HG02885 (cell line): ENCODE measurements around the gene SELENBP1.
"Not testable (repeated sequence)": the region's sequence is repeated elsewhere in the genome, so short reads cannot be mapped to it uniquely, and the experiment has no call there.

ENCODE experiments used
- ATAC-seq: cut with Tn5 transposase; IDR thresholded peaks from one replicate; pipeline ENCODE4 v1.9.1; 2021; ENCODE audit warnings: mild to moderate bottlenecking; ENCODE audit not compliant: unreplicated experiment, poor library complexity

SELENBP1 gene

DNA sequence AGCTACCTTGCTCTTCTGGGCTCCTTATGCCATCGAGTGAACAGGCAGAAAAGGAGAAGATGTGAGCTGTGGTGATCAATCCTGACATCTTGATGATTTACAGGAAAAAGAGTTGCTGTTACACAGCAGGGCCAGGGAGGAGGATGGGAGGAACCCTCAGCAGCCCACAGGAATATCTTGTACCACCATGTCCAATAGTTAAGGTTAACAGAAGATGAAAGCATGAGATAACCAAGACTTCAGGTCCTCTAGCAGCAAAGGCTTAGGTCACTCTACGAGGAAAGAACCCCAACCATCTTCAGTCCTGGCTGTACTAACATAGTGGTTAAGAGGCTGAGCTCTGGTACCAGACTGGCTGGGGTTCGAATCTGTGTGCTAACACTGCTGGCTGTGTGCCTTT is 12.1 kb upstream of the SELENBP1 start:
- no peak for ATAC-seq

DNA sequence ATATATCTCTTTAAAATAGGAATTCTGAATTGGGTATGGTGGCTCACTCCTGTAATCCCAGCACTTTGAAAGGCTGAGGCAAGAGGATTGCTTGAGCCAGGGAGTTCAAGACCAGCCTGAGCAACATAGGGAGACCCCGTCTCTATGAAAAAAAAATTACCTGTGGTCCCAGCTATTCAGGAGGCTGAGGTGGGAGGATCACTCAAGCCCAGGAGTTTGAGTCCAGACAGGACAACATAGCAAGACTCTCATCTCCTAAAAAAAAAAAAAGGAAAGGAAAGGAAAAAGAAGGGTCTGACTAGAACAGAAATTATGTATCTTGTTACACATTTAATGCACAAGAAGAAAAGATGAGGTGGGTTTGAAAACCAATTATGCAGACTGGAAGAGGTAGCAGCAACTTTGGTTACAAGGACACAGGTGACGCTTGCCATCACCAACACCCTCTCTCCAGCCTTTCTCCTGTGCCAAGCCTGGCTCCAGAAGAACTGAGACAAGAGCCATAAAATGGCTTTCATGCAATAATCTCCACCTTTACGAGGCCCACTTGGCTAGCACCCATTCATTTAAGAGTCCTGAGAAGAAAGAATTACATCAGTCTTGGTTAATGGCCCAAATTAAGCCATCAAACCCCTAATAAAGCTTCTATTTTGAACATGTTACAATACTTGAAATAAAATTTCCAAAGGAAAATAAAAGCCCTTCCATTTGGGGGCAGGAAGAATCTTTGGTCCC is 4.8 kb upstream of the SELENBP1 start:
- no peak for ATAC-seq

DNA sequence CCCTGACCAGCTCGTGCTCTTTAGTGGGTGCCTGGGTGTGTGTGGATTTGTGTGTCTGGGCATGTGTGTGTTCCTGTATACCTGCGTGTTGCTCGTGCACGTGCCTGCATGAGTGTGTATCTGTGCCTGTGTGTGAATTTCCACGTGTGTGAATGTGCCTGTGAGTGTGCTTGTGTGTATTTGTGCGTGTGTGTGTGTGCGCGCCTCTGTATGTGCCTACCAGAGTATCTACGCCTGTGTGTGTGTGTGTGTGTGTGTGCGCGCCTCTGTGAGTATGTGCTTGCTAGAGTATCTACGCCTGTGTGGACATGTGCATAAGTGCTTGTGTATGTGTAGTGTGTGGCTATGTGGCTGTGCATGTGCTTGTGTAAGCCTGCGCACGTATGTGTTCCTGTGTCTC is 691 bp upstream of the SELENBP1 start:
- no peak for ATAC-seq

DNA sequence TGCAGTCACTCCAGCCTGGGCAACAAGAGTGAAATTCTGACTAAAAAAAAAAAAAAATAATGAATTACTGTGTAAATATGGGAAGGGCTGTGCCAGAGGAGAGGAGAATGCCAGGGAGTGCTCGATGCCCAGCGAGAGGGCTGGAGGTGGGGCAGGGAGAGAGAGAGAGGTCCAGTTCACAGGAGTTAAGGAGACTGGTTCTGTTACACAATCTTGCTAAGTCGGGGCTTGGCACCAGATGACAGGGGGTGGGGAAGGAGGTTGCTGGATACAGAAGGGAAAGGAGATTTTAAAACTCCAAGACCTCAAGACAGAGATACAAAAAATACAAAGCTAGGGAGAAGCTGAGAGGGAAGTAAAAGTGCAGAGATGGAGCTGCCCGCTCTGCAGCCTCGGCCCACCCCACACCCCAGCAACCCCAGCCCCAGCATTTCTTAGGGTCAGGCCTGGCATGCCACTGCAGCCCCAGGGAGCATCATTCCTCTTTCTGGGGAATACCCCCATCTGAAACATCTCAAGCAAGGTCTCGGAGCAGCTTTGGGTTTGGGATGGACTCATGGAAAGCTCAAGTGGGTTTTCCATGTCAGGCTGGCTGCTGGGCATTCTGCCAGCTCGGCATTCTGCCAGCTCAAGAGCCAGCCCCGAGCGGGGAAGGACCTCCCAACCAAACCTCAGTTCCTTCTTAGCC is 991 bp downstream of the SELENBP1 start:
- ATAC-seq, result no peak

DNA sequence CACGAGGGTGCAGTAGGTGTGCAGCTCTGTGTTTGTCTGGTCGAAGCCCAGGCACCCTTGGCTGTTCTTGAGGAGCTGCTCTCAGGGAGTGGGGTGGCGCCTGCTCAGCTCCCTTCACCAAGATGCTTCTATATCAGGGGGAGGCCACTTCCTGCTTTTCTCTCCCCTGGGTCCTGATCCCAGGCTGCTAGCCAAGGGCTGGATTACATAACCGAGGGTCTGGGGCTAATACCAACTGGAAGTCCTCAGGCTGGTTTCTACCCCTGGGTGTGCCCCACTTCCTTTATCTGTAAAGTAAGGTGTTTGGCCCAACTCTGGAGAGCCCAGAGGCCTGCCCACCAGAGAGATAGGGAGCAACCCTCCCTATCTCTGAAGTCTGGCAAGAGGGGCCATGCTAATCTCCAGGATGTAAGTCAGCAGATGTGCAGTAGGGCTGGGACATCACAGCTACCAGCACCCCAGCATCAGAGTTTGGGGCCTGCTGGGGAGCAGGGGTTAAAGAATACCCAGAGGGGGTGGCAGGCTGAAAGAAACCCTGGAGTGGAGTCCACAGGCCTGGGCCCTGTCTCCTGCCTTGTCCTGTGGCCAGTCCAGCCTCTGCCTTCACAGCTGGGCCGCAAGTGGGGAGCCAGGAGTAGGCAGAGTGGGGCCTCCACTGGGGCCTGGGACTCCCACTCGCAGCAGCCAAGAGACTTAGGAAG is 2.1 kb downstream of the SELENBP1 start:
- no peak for ATAC-seq

DNA sequence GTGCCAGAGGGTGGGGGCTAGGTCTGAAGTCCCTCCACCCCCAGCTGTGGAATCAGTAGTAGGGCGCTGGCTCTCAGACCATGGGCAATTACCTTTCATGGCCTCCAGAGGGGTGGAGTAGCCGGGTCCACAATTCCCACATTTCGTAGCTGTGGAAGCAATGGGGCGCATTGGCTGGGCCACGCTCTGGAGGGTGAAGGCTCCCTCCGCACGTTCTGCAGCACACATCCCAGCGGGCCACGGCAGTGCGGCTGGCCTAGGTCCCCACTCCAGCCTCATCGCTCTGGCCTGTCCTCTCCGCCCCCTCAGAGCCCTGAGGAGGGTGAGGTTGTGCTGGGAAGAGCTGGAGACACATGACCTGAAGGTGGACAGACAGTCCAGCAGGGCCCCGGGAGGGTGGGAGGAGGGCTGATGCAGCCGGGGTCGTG is 2.9 kb downstream of the SELENBP1 start:
- no peak for ATAC-seq

DNA sequence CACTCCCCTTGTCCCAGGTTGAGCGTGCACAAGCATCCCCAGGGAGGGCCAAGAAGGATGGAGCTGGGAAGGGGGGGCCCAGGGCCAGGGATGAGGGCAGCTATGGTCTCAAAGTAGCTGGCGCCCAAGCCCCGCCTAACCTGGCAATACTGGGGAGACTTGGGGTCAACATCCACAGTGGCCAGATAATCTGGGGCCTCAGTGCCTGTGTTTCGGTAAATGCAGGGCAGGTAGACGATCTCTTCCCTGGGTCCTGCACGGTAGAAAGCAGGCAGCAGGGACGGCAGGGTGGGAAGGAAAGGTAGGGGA is 3.2 kb downstream of the SELENBP1 start:
- ATAC-seq, result no peak

DNA sequence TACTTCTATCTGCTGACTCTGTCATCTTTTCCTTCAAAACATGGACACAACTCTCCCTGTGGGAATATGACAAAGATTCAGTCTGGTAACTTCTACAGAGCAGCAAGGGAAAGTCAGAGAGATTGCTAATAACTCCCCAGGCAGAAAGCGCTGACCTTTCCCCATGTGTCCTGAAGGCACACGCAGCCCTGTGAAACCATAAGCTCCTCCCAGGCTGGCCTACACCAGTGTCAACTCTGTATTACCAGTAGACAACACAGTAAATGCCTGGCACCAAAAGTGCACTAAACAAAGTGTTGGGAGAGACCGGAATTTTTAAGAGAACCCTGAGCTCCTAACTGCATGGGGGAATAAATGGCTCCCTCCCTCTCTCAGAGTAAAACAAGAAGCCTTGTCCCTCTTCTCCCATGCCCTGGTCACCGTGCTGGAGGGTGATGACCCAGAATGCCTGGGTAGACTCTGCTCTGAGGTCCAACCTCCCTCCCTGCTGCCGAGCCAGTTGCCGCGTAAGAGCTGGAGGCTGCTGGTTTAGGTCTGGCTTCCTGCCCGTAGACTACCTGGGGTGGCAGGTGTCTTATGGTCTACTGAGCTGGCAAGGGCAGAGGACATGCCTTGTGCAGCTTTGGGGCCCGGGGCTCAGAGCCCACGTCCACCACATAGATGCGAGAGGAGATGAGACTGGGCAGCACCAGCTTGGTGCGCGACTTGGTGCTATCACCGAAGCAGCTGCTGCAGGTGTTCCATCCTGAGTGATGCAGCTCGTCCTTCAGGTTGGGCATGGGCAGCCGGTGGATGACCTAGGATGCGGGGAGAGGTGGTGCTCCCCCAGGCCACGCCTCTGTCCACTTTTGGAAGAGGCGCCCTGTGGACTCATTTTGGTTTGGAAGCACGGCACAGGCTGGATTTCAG is 3.9 kb downstream of the SELENBP1 start:
- ATAC-seq, result no peak

DNA sequence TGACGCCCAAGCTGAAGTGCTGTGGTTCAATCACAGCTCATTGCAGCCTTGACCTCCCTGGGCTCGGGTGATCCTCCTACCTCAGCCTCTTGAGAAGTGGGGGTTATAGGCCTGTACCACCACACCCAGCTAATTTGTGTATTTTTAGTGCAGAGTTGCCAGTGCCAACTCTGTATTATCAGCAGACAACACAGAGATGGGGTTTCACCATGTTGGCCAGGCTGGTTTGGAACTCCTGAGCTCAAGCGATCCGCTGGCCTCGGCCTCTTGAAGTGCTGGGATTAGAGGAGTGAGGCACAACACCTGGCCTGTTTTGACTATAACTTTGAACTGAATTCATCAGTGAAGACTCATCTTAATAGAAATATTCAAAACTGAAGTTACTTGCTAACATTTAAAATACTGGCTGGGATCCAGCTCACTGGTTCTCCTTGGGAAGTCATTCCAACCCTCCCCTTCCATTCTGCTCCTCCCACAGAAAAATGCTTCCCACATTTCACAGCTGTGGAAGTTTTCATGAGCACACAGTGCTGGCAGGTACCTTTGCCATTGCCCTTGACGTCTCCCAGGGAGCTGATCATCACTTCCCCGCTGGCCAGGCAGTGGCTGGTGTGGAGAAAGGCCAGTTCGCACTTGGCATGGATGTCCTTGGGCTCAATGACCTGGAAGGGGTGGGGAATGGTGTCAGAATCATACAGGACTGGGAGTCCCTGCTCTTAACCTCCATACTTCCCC is 4.7 kb downstream of the SELENBP1 start:
- ATAC-seq, result no peak

DNA sequence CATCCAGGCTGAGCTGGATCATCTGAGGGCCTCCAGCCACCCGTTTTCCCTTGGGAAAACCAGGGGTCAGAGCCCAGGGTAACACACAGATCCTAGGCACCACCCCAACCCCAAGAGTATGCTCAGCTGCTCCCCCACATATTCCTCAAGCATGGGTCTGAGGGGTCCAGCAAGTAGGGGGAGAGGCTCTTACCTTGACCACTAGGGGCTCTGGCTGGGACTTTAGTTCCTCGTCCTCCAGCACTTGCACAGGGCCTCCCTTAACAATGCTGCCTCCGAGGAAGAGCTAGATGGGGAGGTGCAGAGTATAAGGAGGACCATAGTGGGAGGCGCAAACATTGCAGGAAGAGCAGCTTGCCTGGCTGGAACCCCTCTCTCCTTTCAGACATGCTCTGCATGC is 7.5 kb downstream of the SELENBP1 start:
- no peak for ATAC-seq

DNA sequence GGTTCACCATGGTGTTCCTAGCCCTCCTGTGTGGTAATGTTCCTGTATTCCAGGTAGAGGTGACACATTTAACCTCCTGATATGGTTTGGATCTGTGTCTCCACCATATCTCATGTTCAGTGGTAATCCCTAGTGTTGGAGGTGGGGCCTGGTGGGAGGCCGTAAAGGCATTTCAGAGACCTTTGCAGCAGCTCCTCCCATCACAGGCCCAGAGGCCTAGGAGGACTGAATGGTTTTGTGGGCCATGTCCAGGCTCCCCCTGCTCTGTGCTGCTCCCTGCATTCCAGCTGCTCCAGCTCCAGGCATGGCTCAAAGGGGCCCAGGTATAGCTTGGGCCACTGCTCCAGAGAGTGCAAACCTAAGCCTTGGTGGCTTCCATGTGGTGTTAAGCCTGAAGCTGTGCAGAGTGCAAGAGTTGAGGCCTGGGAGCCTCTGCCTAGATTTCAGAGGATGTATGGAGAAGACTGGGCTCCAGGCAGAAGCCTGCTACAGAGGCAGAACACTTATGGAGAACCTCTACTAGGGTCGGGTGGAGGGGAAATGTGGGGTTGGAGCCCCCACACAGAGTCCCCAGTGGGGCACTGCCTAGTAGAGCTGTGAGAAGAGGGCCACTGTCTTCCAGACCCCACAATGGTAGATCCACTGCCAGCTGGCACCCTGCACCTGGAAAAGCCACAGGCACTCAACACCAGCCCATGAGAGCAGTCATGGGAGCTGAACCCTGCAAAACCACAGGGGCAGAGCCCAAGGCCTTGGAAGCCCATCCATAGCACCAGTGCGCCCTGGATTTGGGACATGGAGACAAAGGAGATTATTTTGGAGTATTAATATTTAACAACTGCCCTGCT is 10.0 kb downstream of the SELENBP1 start:
- no peak for ATAC-seq

DNA sequence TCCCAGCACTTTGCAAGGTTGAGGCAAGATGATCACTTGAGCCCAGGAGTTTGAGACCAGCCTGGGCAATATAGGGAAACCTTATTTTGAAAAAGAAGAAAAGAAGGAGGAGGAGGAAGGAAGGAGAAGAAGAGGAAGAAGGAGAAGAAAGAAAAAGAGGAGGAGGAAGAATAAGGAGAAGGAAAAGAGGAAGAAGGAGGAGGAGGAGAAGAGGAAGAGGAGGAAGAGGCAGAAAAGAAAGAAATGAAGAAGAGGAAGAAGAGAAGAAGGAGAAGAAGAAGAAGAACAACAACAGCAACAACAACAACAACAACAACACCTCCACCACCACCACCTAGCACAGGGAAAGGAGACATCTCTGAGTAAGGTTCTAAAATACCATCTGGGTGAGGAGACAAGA is 10.6 kb downstream of the SELENBP1 start:
- no peak for ATAC-seq

DNA sequence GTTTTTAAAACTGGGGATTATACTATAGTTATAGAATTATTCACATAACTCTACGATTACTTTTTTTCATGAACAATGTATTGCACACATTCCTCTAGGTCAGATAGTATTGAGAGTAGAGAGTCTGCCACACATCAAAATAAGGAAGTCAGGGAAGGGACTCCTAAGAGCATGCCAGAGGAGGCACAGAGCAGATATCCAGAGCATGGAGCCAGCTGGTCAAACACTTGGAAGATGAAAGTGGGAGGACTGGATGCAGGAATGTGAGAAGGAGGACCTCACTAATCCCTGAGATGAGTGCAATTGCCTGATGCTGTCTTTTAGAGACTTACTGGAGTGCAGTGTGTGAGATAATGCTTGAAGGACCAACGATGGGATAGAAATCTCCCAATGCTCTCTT is 15.8 kb downstream of the SELENBP1 start:
- ATAC-seq, result no peak

DNA sequence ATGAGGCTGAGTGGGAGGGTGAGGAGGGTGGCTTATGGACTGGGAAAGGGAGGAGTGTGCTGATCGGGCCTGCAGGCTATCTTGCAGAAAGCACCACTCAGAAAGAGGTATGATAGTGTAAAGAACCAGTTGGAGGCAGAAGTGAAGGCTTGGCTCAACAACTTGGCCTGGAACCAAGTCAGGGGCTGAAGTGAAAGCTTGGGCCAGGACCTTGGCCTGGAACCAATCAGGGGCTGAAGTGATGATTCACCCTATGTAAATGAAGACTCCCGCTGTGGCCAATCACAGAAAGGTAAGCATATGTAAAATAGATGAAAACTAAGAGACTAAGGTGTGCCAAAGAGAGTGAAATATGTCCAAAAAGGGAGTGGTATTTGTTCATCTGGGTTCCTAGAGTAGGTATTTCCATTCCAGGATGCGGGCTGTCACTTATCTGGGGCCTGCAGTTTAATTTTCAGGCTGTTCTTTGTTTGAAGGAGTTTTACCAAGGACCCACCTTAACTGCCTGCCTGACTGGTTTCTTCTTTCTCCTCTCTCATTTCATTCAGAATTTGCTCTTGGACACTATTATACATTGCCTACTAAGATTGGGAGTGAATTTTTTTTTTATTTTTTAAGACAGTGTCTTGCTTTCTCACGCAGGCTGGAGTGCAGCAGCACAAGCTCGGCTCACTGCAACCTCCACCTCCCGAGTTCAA is 20.3 kb downstream of the SELENBP1 start:
- ATAC-seq, result no peak

DNA sequence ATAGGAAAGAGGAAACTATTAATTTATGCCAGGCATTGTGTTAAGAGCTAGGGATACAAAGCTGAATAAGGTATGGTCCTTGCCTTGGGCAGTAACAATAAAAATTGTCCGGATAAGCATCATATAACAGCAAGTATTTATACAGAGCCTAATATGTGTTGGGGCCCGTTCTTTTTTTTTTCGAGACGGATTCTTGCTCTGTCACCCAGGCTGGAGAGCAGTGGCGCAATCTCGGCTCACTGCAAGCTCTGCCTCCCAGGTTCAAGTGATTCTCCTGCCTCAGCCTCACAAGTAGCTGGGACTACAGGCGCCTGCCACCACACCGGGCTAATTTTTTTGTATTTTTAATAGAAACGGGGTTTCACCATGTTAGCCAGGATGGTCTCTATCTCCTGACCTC is 22.2 kb downstream of the SELENBP1 start:
- ATAC-seq, result not testable (repeated sequence)

DNA sequence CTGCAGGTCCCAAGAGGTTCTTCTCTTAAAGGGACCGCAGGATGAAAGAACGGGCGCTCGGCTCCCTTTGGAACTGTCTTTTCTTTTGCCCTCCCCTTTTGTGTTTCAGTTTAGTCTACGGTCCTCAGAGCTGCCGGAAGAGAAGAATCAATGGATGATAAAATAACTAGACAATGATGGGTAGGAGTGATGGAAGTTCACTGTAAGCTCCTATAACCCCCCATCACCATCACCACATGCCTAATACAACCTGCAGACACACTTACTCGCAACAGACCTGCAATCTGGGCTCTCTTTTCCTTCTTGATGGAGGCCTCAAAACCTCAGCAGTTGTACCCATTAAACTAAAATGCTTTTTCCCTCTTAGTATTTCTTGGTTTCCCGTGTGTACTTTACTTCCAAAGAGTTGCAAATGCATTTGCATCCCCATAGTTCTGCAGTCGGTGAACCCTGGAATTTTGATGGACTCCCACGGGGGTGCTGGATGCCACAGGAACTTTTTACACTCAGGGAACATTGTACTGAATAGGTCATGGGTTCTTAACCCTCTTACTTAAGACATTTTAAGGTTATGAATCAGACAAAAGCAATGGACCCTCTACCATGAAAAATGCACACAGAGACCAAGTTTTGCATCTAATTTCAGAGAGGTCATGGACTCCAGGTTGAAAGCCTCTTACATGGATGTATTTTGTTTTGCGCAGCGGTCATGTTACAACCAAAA is 24.8 kb downstream of the SELENBP1 start:
- ATAC-seq, result no peak

DNA sequence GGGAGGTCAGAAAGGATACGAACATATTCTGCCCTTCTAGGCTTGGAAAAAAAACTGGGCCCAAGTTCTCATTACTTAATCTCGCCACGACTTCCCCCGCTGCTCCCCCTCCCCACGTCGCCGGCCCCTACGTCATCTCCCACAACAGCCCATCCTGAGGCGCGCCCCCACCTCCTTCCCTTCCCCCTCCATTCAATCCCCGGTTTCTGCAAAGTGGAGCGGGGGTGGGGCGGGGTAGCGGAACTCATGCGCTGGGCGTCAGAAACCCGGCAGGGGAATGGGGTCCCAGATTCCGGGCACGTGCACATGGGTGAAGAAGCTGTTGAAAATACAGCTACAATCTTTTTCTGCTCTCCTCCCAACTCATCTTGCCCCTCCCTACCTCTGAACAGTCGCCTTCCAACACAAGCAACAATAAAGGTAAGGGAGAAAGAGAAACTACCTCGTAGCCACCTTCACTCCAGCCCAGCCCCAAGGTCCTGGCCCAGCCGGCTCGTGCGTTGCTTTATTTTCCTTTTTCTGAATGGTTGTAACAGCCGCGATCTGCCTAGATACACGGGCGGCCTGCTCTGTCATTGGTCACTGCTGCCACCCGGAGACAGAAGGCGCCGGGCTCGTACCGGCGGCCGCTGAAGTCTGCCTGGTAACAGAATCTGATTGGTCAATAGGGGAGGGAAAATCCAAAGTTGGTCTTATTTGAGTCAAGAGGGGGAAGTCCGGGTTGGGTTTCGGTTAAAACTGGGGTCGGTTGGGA is 25.6 kb downstream of the SELENBP1 start, which contains the start of gene RFX5:
RFX5 (minus strand) TSS at position 484 of the 754 bp plus-strand sequence. CDS start 932 bp downstream, outside the sequence.
- ATAC-seq, result peak; percentile 96
